SU-DHL-6 (cell line): ENCODE results near the gene DLG2.

Experiments
- H2AFZ ChIP-seq: fragments of 200-600 bp; sonication (generic); 2 replicates; pipeline ENCODE4 v1.6.1; 2014; ENCODE audit warnings: low read depth, mild to moderate bottlenecking, moderate library complexity, mixed read lengths, antibody characterized with exemption, low read length; ENCODE audit not compliant: severe bottlenecking
- H3F3A ChIP-seq: fragments of 200-600 bp; shearing (Covaris generic); 2 replicates; pipeline ENCODE4 v1.6.0; 2016; ENCODE audit warnings: antibody characterized with exemption, mild to moderate bottlenecking; ENCODE audit not compliant: insufficient read depth
- H3K27ac ChIP-seq: fragments of 200-600 bp; sonication (generic); 2 replicates; pipeline ENCODE4 v1.5.1; 2016; ENCODE audit warnings: low read depth, mild to moderate bottlenecking, low read length, moderate library complexity, mixed read lengths
- H3K27me3 ChIP-seq: fragments of 200-600 bp; sonication (generic), shearing (Covaris generic); 2 replicates; pipeline ENCODE4 v1.6.0; 2014; ENCODE audit warnings: mild to moderate bottlenecking, low read length
- H3K36me3 ChIP-seq: fragments of 200-600 bp; sonication (generic); 2 replicates; pipeline ENCODE4 v1.6.1; 2014; ENCODE audit warnings: mild to moderate bottlenecking, low read length, mixed read lengths
- H3K4me2 ChIP-seq: fragments of 300-600, 200-600 bp; shearing (Covaris generic), sonication (generic); 2 replicates; pipeline ENCODE4 v1.6.0; 2014; ENCODE audit warnings: low read length, low read depth, mild to moderate bottlenecking; ENCODE audit not compliant: poor library complexity, severe bottlenecking
- H3K4me3 ChIP-seq: fragments of 200-600 bp; sonication (generic); 2 replicates; pipeline ENCODE4 v1.5.1; 2014; ENCODE audit warnings: antibody characterized with exemption, low read length, mild to moderate bottlenecking, mixed read lengths; ENCODE audit not compliant: insufficient read depth, poor library complexity, severe bottlenecking
- H3K79me2 ChIP-seq: fragments of 200-600 bp; sonication (generic); 2 replicates; pipeline ENCODE4 v1.6.1; 2014; ENCODE audit warnings: mild to moderate bottlenecking, low read length, moderate library complexity; ENCODE audit not compliant: insufficient read depth
- H3K9ac ChIP-seq: fragments of 200-600 bp; sonication (generic); 2 replicates; pipeline ENCODE4 v1.7.0; 2014; ENCODE audit warnings: mild to moderate bottlenecking, low read length
- H3K9me2 ChIP-seq: fragments of 200-600 bp; sonication (generic); replicated peaks from 2 replicates; pipeline ENCODE4 v1.6.1; 2014; ENCODE audit warnings: low read length; ENCODE audit not compliant: insufficient read depth
- H3K9me3 ChIP-seq: fragments of 200-600 bp; sonication (generic); 2 replicates; pipeline ENCODE4 v1.6.1; 2014; ENCODE audit warnings: low read length, mixed read lengths; ENCODE audit not compliant: insufficient read depth
- H4K20me1 ChIP-seq: fragments of 200-600 bp; sonication (generic); 2 replicates; pipeline ENCODE4 v1.6.1; 2014; ENCODE audit warnings: low read depth, mild to moderate bottlenecking, antibody characterized with exemption, low read length, moderate library complexity, mixed read lengths
- EZH2phosphoT487 ChIP-seq: fragments of 200-600 bp; sonication (generic), shearing (Covaris generic); conservative IDR thresholded peaks from 2 replicates; pipeline ENCODE4 v1.6.1; 2018; ENCODE audit warnings: mild to moderate bottlenecking, antibody characterized with exemption, low read length, moderate library complexity, mixed read lengths
- TF ChIP-seq, protein P1 (sequence below): fragments of 200-600 bp; sonication (generic); IDR thresholded peaks from one replicate; pipeline ENCODE4 v1.5.1; 2017; ENCODE audit warnings: antibody characterized with exemption, mild to moderate bottlenecking, low read length, moderate library complexity; ENCODE audit not compliant: insufficient read depth, poor library complexity, severe bottlenecking

The DLG2 gene

DNA sequence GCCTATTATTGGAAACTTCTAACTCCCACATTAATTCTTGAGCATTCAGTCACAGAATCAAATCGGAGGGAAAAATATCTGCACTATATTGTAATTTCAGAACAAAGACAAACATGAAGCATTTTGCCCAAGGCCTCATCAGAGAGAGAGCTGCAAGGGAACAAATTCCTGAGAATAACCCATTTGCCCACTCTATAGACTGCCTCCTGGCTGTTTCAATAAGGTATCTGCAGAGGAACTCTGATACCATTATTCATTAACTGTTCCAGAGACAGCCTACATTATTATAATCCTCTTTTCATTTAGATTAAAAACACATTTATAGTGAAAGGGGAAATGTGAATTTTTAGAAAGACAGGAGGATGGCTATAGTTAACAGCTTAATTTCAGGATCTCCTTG is 663.9 kb downstream of the DLG2 start:
- no peak overlapping the region for H3K9ac ChIP-seq
- TF ChIP-seq, protein P1, sequence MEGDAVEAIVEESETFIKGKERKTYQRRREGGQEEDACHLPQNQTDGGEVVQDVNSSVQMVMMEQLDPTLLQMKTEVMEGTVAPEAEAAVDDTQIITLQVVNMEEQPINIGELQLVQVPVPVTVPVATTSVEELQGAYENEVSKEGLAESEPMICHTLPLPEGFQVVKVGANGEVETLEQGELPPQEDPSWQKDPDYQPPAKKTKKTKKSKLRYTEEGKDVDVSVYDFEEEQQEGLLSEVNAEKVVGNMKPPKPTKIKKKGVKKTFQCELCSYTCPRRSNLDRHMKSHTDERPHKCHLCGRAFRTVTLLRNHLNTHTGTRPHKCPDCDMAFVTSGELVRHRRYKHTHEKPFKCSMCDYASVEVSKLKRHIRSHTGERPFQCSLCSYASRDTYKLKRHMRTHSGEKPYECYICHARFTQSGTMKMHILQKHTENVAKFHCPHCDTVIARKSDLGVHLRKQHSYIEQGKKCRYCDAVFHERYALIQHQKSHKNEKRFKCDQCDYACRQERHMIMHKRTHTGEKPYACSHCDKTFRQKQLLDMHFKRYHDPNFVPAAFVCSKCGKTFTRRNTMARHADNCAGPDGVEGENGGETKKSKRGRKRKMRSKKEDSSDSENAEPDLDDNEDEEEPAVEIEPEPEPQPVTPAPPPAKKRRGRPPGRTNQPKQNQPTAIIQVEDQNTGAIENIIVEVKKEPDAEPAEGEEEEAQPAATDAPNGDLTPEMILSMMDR: no peak
- no peak for TF ChIP-seq EZH2phosphoT487
- H3K4me3 ChIP-seq: no peak overlapping the region
- no peaks in the 10 kb centered on the region for H3K9me3 ChIP-seq
- no peaks in the 10 kb centered on the region for H3K36me3 ChIP-seq
- no peaks in the 10 kb centered on the region for H3F3A ChIP-seq
- no peak overlapping the region for H3K4me2 ChIP-seq
- H4K20me1 ChIP-seq: no peaks in the 10 kb centered on the region
- no peak overlapping the region for H3K27ac ChIP-seq
- no peaks in the 10 kb centered on the region for H3K9me2 ChIP-seq
- no peaks in the 10 kb centered on the region for H3K79me2 ChIP-seq
- no peak overlapping the region for H2AFZ ChIP-seq
- no peaks in the 10 kb centered on the region for H3K27me3 ChIP-seq

DNA sequence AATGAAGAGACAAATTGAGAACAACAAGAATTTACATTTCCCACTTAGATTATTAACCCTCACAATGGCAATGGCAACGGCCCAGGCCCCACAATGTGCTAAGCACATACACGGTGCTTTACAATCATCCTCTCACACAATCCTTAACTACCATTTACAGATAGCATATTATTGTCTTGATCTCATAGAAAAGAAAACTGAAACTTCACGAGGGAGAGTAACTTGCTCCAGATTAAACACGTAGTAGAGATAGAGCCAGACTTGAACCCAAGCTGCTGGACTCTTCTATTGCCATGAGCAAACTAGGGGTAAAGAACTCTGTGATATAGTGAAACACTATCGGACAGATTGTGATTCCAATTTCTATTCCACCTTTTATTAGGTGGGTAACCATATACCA is 665.1 kb downstream of the DLG2 start:
- Histone ChIP-seq H3K79me2 (no peaks in the 10 kb centered on the region), H3K27ac (no peak overlapping the region)
- TF ChIP-seq, protein P1: no peak
- TF ChIP-seq EZH2phosphoT487: no peak

DNA sequence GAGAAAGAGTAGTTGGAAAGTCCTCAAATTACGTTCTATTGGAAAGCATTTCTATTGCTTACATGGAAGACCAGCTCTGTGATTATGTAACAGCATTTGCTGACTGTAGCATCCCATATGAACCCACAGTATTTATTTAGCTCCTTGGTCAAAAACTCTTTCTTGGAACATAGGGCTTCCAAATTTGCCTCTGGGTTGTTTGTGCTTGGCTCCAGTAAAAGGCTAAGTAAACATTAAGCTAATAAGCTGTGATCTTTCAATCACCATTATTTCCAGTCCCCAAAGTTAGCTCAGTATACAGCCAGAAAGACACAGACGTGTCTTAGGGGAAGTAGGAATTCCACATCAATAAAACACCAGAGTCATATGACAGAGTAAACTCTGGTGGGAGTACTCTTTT is 668.8 kb downstream of the DLG2 start:
- no peak overlapping the region for H3K27ac ChIP-seq
- no peak overlapping the region for H2AFZ ChIP-seq
- H3K79me2 ChIP-seq: no peaks in the 10 kb centered on the region
- H3K9me2 ChIP-seq: no peaks in the 10 kb centered on the region
- H3K4me3 ChIP-seq: no peak overlapping the region
- H3K9ac ChIP-seq: no peak overlapping the region
- no peaks in the 10 kb centered on the region for H3K36me3 ChIP-seq
- no peaks in the 10 kb centered on the region for H3K27me3 ChIP-seq
- H4K20me1 ChIP-seq: no peaks in the 10 kb centered on the region
- no peaks in the 10 kb centered on the region for H3K9me3 ChIP-seq
- TF ChIP-seq EZH2phosphoT487: no peak
- TF ChIP-seq, protein P1: no peak
- H3K4me2 ChIP-seq: no peak overlapping the region
- H3F3A ChIP-seq: no peaks in the 10 kb centered on the region

More for the DNA sequence above, 665.1 kb downstream of the DLG2 start:
- Histone ChIP-seq H3K9me2 (no peaks in the 10 kb centered on the region), H3K4me3 (no peak overlapping the region), H2AFZ (no peak overlapping the region), H3K27me3 (no peaks in the 10 kb centered on the region), H3K9me3 (no peaks in the 10 kb centered on the region), H3F3A (no peaks in the 10 kb centered on the region), H3K4me2 (no peak overlapping the region), H3K36me3 (no peaks in the 10 kb centered on the region), H3K9ac (no peak overlapping the region), H4K20me1 (no peaks in the 10 kb centered on the region)
